Large intestine (tissue), 3 donors: Measurements from ENCODE around the gene UBTFL1. TPM values are rescaled to one million over a fixed set of nuclear protein-coding genes. Genes with fewer than 3 reads are reported as not detected.
A peak's percentile ranks its signal among the peaks of the same experiment; 100 is the strongest.

Experiments used
- DNase-seq, 2 donors: peaks; one replicate each; pipeline versions ENCODE4 v3.0.0 to v3.0.0-alpha.2; 2013
- H3K27ac ChIP-seq: one replicate; pipeline ENCODE4 v1.5.1; 2013; ENCODE audit warnings: low read length
- H3K27me3 ChIP-seq: 2 replicates; pipeline ENCODE4 v1.6.1; 2013; ENCODE audit warnings: low read length; ENCODE audit not compliant: control insufficient read depth, insufficient read depth
- H3K36me3 ChIP-seq: 2 replicates; pipeline ENCODE4 v1.6.1; 2013; ENCODE audit warnings: low read length; ENCODE audit not compliant: control insufficient read depth, insufficient read depth
- H3K4me1 ChIP-seq: one replicate; pipeline ENCODE4 v1.6.1; 2013; ENCODE audit warnings: low read length; ENCODE audit not compliant: control insufficient read depth, insufficient read depth
- H3K4me3 ChIP-seq: one replicate; pipeline ENCODE4 v1.5.1; 2013; ENCODE audit warnings: low read length
- H3K9me3 ChIP-seq: one replicate; pipeline ENCODE4 v1.6.1; 2013; ENCODE audit warnings: mild to moderate bottlenecking, low read depth, low read length, moderate library complexity; ENCODE audit not compliant: control insufficient read depth
- WGBS: methylation state at CpG from one replicate; pipeline ENCODE4 v1.1.5; 2013; ENCODE audit warnings: low lambda C conversion rate; ENCODE audit not compliant: insufficient coverage; 5-methylcytosine and 5-hydroxymethylcytosine counted together
- polyA plus RNA-seq: library from polyadenylated mRNA; unstranded; fragments of 120-200 nt; gene quantifications from one replicate; pipeline ENCODE4 v1.2.1, GENCODE V29; 2013

The UBTFL1 gene
- polyA plus RNA-seq, 1 donor = not detected

- DNase-seq = no peak
- Histone ChIP-seq H3K27ac (no peak overlapping the region), H3K4me3 (no peak overlapping the region), H3K36me3 (no peaks in the 10 kb centered on the region), H3K4me1 (no peaks in the 10 kb centered on the region), H3K27me3 (no peaks in the 10 kb centered on the region), H3K9me3 (no peaks in the 10 kb centered on the region)
- WGBS = no CpG with 5 or more reads among the region's 1 CpG
Observed at GRCh38 chr11:90124371-90124770, 38.6 kb downstream of the UBTFL1 start.

DNA sequence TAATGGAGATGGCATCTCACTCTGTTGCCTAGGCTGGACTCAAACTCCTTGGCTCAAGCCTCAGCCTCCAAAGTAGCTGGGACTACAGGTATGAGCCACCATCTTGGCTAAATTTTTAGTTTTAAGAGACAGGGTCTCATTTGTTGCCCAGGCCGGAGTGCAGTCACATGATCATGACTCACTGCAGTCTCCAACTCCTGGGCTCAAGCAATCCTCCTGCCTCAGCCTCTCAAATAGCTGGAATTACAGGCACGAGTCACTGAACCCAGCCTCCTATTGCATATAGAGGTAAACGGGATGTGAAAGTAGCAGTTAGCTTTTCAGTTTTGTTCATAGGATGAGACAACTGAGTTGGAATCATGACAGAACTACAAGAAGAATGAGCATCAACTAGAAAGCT, 39.2 kb downstream of the UBTFL1 start:
- 100% methylated on average over 1 of the region's 3 CpGs for WGBS
- no peak for DNase-seq
- Histone ChIP-seq H3K36me3 (no peaks in the 10 kb centered on the region), H3K9me3 (no peaks in the 10 kb centered on the region), H3K27me3 (no peaks in the 10 kb centered on the region), H3K27ac (no peak overlapping the region), H3K4me1 (no peaks in the 10 kb centered on the region), H3K4me3 (no peak overlapping the region)

DNA sequence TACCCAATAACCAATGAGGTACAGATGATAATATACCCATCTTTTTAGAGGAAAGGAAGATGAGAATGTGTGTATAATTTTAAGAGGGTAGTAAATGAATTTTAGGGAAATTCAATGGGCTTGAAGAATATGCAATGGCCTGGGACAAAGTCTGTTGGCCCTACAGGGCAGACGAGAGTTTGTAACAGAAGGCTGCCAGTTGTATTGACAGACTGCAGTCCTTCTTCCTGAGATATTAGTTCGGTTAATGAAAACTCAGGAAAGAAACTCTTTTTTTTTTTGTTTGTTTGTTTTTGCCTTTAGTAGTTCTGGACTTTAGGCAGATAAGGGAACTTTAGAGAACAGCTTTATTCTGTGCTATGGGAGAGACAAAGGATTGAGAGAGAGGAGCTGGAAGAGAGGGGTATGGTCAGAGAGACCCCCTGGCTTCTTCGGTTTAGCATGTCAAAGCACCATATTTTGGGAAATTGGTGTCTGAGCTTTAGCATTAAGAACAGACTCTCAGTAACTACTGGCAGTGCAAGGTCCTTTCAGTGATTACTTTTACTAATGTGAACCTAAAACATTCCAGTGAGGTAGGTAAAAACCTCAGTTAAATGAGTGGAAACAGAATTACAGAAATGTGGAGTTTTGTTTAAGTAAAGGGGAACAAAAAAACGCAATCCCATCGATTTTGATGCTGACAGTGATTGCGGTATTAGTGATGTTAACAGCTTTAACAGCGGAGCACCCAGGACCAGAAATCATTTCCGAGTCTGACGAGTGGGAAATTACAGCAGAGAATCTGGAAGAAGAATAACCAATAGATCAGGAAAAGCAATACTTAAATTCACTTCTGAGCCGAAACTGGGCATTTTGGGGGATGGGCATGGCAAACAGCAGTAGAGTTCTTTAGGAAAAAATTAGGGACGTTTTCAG, 48.1 kb downstream of the UBTFL1 start:
- Histone ChIP-seq H3K4me1 (no peaks in the 10 kb centered on the region), H3K36me3 (no peaks in the 10 kb centered on the region), H3K27me3 (peaks cover 10% of the 10 kb centered on the region), H3K9me3 (no peaks in the 10 kb centered on the region), H3K27ac (no peak overlapping the region), H3K4me3 (peak overlapping the region; percentile 48)
- no peak for DNase-seq
- WGBS = 16% methylated on average over 4 of the region's 11 CpGs

GRCh38 chr11:90134478-90135003, 48.8 kb downstream of the UBTFL1 start, which contains the start of gene NAALAD2:
Gene NAALAD2 (plus strand): TSS chr11:90134663. CDS start chr11:90134759, 96 bp downstream.
- peak within 1 kb of the TSS; percentile 14 for H3K27ac ChIP-seq
- H3K4me3 ChIP-seq = peak within 1 kb of the TSS; percentile 48
- H3K27me3 ChIP-seq = peaks cover 10% of the 10 kb centered on the region
- no peaks in the 10 kb centered on the region for H3K9me3 ChIP-seq
- DNase-seq = peak; percentile 61 to 62
- WGBS = no CpG with 5 or more reads among the region's 25 CpGs
- H3K36me3 ChIP-seq = no peaks in the 10 kb centered on the region
- H3K4me1 ChIP-seq = no peaks in the 10 kb centered on the region

DNA sequence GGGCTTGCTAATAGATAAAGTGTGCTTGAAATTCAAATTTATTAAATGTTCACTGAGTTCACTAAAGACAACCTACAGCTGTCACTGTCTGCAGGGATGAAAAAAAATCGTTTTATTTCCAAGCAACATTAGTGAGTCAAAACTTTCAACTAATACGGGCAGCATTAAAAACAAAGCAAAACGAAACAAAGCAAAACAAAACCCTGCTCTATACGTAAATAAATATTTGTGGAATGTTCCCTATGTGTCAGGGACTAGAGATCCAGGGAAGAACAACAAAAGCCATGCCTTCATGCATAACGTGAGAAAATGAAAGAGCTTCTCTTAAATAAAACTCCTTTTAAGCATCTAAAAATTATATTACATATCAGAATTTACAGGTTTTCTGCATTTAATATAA, 49.3 kb downstream of the UBTFL1 start:
- Histone ChIP-seq H3K4me3 (peak overlapping the region; percentile 48), H3K36me3 (no peaks in the 10 kb centered on the region), H3K9me3 (no peaks in the 10 kb centered on the region), H3K27ac (no peak overlapping the region), H3K27me3 (peaks cover 10% of the 10 kb centered on the region), H3K4me1 (no peaks in the 10 kb centered on the region)
- no peak for DNase-seq
- WGBS = 13% methylated on average over 4 of the region's 5 CpGs

Other genes starting within 250 kb of the UBTFL1 start
- gene TRIM64B, start 207.5 kb upstream of the UBTFL1 start, polyA plus RNA-seq = not detected
- gene TRIM49D1, start 163.7 kb upstream of the UBTFL1 start, polyA plus RNA-seq = not detected
- not detected for gene TRIM49D2, start 161.9 kb upstream of the UBTFL1 start, polyA plus RNA-seq
- not detected for gene TRIM64, start 119.9 kb upstream of the UBTFL1 start, polyA plus RNA-seq
- not detected for gene TRIM49C, start 54.8 kb upstream of the UBTFL1 start, polyA plus RNA-seq
- 5.1 TPM for gene NAALAD2, start 48.7 kb downstream of the UBTFL1 start, polyA plus RNA-seq
- gene CHORDC1, start 137.1 kb downstream of the UBTFL1 start, polyA plus RNA-seq = 46.3 TPM